ENCODE data around the gene UNC13B. TPM values are rescaled to one million over a fixed set of nuclear protein-coding genes. Genes with fewer than 3 reads are reported as not detected.

The UNC13B gene
- total and polyA plus RNA-seq, 2 of the 13 experiments (the other 11 are each of a cell fraction or from before 2014, with no cell fraction given) = 14.0 to 18.3 TPM

- Histone ChIP-seq H3K4me2 (ENCODE audit: low read depth, low read length) (no peak overlapping the region), H3K36me3 (replicated peaks in 1 of 2; ENCODE audit: control insufficient read depth in 1 of 2, insufficient read depth in 2 of 2, low read length in 2 of 2) (no peaks in the 10 kb centered on the region), H3K4me3 (replicated peaks in 1 of 3; ENCODE audit: insufficient read depth in 1 of 3, low read depth in 2 of 3, low read length in 3 of 3) (no peak overlapping the region), H4K20me1 (ENCODE audit: insufficient read depth, low read length) (no peaks in the 10 kb centered on the region), H3K4me1 (ENCODE audit: insufficient read depth, low read length) (peaks cover 19% of the 10 kb centered on the region), H3K9ac (ENCODE audit: insufficient read depth, low read depth, low read length) (no peak overlapping the region), H3K27ac (ENCODE audit: extremely low read length, insufficient read depth, low read length) (no peak overlapping the region), H3K79me2 (ENCODE audit: insufficient read depth, low read length) (no peaks in the 10 kb centered on the region), H3K9me3 (ENCODE audit: low read length) (peaks cover 6% of the 10 kb centered on the region), H3K27me3 (ENCODE audit: control insufficient read depth in 1 of 2, insufficient read depth in 2 of 2, low read length in 2 of 2) (peaks cover 0 to 5% of the 10 kb centered on the region in 2 experiments; a peak in 1 of 5 replicates), H2AFZ (ENCODE audit: low read length) (no peak overlapping the region)
- TF ChIP-seq HINFP (CRISPR knock-in tag; IDR thresholded peaks at IDR 0.05; ENCODE audit: low read depth) = no peak
- no peak for TF ChIP-seq ZBTB49 (CRISPR knock-in tag; IDR thresholded peaks at IDR 0.05; ENCODE audit: borderline replicate concordance)
- ATAC-seq = no peak
- ChIA-PET CTCF (ENCODE audit: low intra/inter-chr PET ratio, low total read pairs) (no interaction called here), POLR2A (no interaction called here)
- in situ Hi-C loops (cut with HindIII; ENCODE audit: extremely low pct_ligation_motif_present, low pct_unique_long_range_greater_than_20kb) (no loop called here), intact Hi-C loops (cut with micrococcal nuclease; ENCODE audit: unreplicated experiment) (no loop called here)
- no peak for DNase-seq (ENCODE audit: low spot score)
- WGBS (ENCODE audit: low lambda C conversion rate) = 14% methylated on average over 6 of the region's 6 CpGs
- FAIRE-seq = no peak
- BruUV-seq (replicated peaks) = no TSS peak
These were observed 26.9 kb upstream of the UNC13B start for GRCh38 chr9:35134920-35135319.

GRCh38 chr9:35135988-35136387, 25.8 kb upstream of the UNC13B start:
- Histone ChIP-seq H3K9me3 (ENCODE audit: low read length) (peaks cover 5% of the 10 kb centered on the region; the same call in 1 of the 2 replicates), H3K4me2 (ENCODE audit: low read depth, low read length) (no peak overlapping the region), H3K4me3 (replicated peaks in 1 of 3; ENCODE audit: insufficient read depth in 1 of 3, low read depth in 2 of 3, low read length in 3 of 3) (no peak overlapping the region), H3K36me3 (replicated peaks in 1 of 2; ENCODE audit: control insufficient read depth in 1 of 2, insufficient read depth in 2 of 2, low read length in 2 of 2) (no peaks in the 10 kb centered on the region), H3K79me2 (ENCODE audit: insufficient read depth, low read length) (no peaks in the 10 kb centered on the region), H2AFZ (ENCODE audit: low read length) (no peak overlapping the region), H3K4me1 (ENCODE audit: insufficient read depth, low read length) (peaks cover 24% of the 10 kb centered on the region), H3K27me3 (ENCODE audit: control insufficient read depth in 1 of 2, insufficient read depth in 2 of 2, low read length in 2 of 2) (peaks cover 0 to 5% of the 10 kb centered on the region in 2 experiments; a peak in 1 of 5 replicates), H4K20me1 (ENCODE audit: insufficient read depth, low read length) (no peaks in the 10 kb centered on the region), H3K27ac (ENCODE audit: extremely low read length, insufficient read depth, low read length) (no peak overlapping the region), H3K9ac (ENCODE audit: insufficient read depth, low read depth, low read length) (no peak overlapping the region)
- no peak for ATAC-seq
- intact Hi-C loops (cut with micrococcal nuclease; ENCODE audit: unreplicated experiment) (no loop called here), in situ Hi-C loops (cut with HindIII; ENCODE audit: extremely low pct_ligation_motif_present, low pct_unique_long_range_greater_than_20kb) (no loop called here)
- CTCF ChIA-PET (ENCODE audit: low intra/inter-chr PET ratio, low total read pairs) = no interaction called here
- POLR2A ChIA-PET = interaction anchor here (1.5 kb wide), 1 partner anchor 20 kb away, joined by 3 read pairs; the partner anchor contains the start of gene ATOSB
- DNase-seq (ENCODE audit: low spot score) = no peak
- no TSS peak for BruUV-seq (replicated peaks)
- no peak for FAIRE-seq
- 77% methylated on average over 7 of the region's 7 CpGs for WGBS (ENCODE audit: low lambda C conversion rate)
- TF ChIP-seq ZKSCAN1 (IDR thresholded peaks at IDR 0.05; ENCODE audit: low read length) (no peak), RFX5 (IDR thresholded peaks at IDR 0.05; ENCODE audit: low read depth, low read length) (no peak), ZNF672 (CRISPR knock-in tag; IDR thresholded peaks at IDR 0.05) (no peak), JUN (CRISPR knock-in tag; IDR thresholded peaks at IDR 0.05) (no peak), ATF2 (CRISPR knock-in tag; IDR thresholded peaks at IDR 0.05) (no peak), NKX3-1 (CRISPR knock-in tag; IDR thresholded peaks at IDR 0.05) (no peak), KMT2A (CRISPR knock-in tag; IDR thresholded peaks at IDR 0.05) (no peak), NCOA2 (CRISPR knock-in tag; IDR thresholded peaks at IDR 0.05) (no peak), MLLT10 (CRISPR knock-in tag; IDR thresholded peaks at IDR 0.05) (no peak), HOXA3 (CRISPR knock-in tag; IDR thresholded peaks at IDR 0.05) (no peak), MBD4 (IDR thresholded peaks at IDR 0.05; ENCODE audit: borderline replicate concordance, low read length) (no peak)
- TF ChIP-seq, protein P1, sequence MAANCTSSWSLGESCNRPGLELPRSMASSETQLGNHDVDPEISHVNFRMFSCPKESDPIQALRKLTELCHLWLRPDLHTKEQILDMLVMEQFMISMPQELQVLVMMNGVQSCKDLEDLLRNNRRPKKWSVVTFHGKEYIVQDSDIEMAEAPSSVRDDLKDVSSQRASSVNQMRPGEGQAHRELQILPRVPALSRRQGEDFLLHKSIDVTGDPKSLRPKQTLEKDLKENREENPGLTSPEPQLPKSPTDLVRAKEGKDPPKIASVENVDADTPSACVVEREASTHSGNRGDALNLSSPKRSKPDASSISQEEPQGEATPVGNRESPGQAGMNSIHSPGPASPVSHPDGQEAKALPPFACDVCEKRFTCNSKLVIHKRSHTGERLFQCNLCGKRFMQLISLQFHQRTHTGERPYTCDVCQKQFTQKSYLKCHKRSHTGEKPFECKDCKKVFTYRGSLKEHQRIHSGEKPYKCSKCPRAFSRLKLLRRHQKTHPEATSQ (CRISPR knock-in tag; IDR thresholded peaks at IDR 0.05; ENCODE audit: borderline replicate concordance) = no peak
